NT2/D1 (cell line): Measurements from ENCODE around the gene FNDC3B.

Experiments used
- DNase-seq: peaks from one replicate; pipeline ENCODE4 v3.0.0-alpha.2; 2011; ENCODE audit warnings: low read depth, low spot score
- H3K27me3 ChIP-seq: 2 replicates; pipeline ENCODE4 v1.6.0; 2011; ENCODE audit warnings: mild to moderate bottlenecking; ENCODE audit not compliant: insufficient read length, insufficient read depth
- H3K36me3 ChIP-seq: 2 replicates; pipeline ENCODE4 v1.6.1; 2011; ENCODE audit warnings: mild to moderate bottlenecking, low read length, mixed read lengths; ENCODE audit not compliant: insufficient read depth, insufficient read length
- H3K4me1 ChIP-seq: 2 replicates; pipeline ENCODE4 v1.5.1; 2011; ENCODE audit not compliant: insufficient read depth, insufficient read length
- H3K4me3 ChIP-seq: 2 replicates; pipeline ENCODE4 v1.5.1; 2011; ENCODE audit warnings: low read depth; ENCODE audit not compliant: insufficient read length
- H3K9ac ChIP-seq: 2 replicates; pipeline ENCODE4 v1.6.0; 2011; ENCODE audit warnings: low read depth; ENCODE audit not compliant: insufficient read length
- H3K9me3 ChIP-seq: 2 replicates; pipeline ENCODE4 v1.5.1; 2011; ENCODE audit warnings: mild to moderate bottlenecking, low read length; ENCODE audit not compliant: insufficient read depth
- SUZ12 ChIP-seq: IDR thresholded peaks from 2 replicates; pipeline ENCODE4 v1.6.1; 2011; ENCODE audit not compliant: insufficient read length, insufficient read depth; ENCODE audit errors: extremely low read depth
- YY1 ChIP-seq: IDR thresholded peaks from 2 replicates; pipeline ENCODE4 v1.6.1; 2011; ENCODE audit not compliant: insufficient read length, insufficient read depth
- ZNF274 ChIP-seq: IDR thresholded peaks from 2 replicates; pipeline ENCODE4 v1.6.1; 2011; ENCODE audit warnings: mild to moderate bottlenecking, low read depth, low read length

FNDC3B gene

DNA sequence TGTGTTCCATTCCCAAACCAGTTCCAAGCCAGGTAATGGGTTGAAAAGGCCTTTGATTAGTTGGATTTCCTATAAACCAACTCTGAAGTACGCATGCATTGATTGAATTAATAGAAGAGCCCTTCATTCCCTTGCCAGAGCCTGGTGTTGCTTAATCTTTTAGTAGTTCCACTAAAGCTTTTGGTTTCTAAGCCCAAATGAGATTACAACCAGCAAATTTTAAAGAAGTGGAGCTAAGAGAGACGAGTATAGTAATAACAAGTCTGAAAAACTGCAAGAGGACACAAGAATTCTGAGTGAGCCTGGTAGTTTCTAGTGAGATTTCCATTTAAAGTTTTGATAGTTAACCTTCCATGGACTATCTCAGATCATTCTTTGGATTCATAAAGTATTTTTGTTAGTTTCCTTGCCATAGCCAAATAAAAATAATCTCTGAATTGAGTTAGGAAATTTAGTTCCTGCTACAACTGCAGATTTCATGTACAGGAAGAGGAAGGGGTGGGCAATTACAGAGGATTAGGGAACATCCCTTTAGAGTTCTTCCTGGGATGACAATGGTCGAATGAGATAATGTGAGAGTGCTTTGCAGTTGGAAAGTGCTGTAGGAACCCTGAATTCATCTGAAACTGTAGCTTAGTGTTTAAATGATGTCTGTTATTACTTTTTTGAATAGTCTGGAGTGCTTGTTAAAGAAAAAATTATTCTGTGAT, 136.8 kb downstream of the FNDC3B start:
- no peak for DNase-seq
- H3K9me3 ChIP-seq: no peaks in the 10 kb centered on the region
- TF ChIP-seq ZNF274 (no peak), SUZ12 (no peak), YY1 (no peak)
- peaks cover 9% of the 10 kb centered on the region for H3K36me3 ChIP-seq
- no peak overlapping the region for H3K9ac ChIP-seq
- H3K4me1 ChIP-seq: peaks cover 3% of the 10 kb centered on the region
- no peak overlapping the region for H3K4me3 ChIP-seq
- no peaks in the 10 kb centered on the region for H3K27me3 ChIP-seq

DNA sequence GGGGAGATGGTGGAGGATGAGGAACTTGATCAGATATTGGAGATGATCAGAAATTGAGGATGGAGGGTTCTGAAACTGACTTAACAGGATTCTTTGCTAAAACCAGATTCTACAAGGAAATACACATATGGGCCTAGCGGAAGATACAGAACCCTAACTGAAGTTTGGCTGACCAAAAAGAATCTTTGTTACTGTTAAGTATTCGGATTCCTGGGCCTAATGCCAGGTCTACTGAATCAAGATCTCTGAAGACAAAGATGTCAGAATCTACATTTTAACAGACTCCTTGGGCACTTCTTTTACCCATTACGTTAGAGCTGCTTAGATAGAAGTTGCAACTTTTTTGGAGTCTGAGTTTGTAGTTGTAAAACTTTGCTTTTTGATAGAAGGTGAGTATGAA, 137.7 kb downstream of the FNDC3B start:
- no peak for DNase-seq
- Histone ChIP-seq H3K4me3 (no peak overlapping the region), H3K4me1 (peaks cover 5% of the 10 kb centered on the region), H3K27me3 (no peaks in the 10 kb centered on the region), H3K36me3 (peaks cover 9% of the 10 kb centered on the region), H3K9ac (no peak overlapping the region), H3K9me3 (no peaks in the 10 kb centered on the region)
- TF ChIP-seq SUZ12 (no peak), ZNF274 (no peak), YY1 (no peak)

DNA sequence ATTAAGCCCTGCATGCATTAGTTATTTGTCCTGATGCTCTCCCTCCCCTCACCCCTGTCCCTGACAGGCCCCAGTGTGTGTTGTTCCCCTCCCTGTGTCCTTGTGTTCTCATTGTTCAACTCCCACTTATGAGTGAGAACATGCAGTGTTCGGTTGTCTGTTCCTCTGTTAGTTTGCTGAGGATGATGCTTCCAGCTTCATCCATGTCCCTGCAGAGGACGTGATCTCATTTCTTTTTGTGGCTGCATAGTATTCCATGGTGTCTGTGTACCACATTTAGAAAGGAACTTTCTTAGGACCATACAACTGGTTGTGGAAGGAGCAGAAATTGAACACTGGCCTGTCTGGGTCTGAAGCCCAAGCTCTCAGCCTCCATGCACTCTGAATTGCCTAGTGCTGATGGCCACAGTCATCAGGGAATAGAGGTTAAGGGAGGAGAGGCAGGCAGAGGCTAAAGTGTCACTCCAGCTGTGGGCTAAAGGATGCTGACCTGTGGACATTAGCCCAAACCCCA, 138.5 kb downstream of the FNDC3B start:
- peaks cover 9% of the 10 kb centered on the region for H3K36me3 ChIP-seq
- no peak overlapping the region for H3K9ac ChIP-seq
- H3K27me3 ChIP-seq: no peaks in the 10 kb centered on the region
- H3K4me3 ChIP-seq: no peak overlapping the region
- H3K4me1 ChIP-seq: peaks cover 8% of the 10 kb centered on the region
- DNase-seq: no peak
- TF ChIP-seq ZNF274: no peak
- TF ChIP-seq SUZ12: no peak
- no peak for TF ChIP-seq YY1
- no peaks in the 10 kb centered on the region for H3K9me3 ChIP-seq

DNA sequence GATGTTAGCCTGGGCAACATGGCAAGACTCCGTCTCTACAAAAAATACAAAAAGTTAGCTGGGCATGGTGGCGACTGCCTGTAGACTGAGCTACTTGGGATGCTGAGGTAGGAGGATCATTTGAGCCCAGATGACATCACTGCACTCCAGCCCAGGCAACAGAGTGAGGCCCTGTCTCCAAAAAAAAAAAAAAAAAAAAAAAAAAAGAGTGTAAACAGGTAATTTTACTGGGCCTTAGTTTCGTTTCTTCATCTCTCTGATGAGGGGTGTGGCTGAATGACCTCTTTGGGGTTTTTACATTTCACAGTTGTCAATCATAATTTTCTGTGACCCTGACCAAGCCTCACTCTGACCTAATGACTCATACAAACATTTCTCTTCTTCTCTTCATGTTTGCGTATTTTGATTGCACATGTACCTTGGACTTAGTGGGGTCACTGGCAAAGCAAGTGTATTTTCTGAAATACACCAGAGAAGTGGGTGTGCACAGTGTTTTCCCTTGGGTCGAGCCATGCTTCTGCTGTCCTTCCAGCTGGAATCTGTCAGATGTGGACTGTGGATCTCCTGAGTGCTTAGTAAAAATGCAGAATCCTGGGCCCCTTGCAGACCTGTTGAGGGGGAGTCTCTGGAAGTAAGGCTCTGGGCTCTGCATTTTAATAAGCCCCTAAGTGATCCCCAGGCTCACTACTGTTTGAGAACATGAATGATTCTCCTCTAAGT, 140.5 kb downstream of the FNDC3B start:
- Histone ChIP-seq H3K27me3 (no peaks in the 10 kb centered on the region), H3K36me3 (peaks cover 9% of the 10 kb centered on the region), H3K9ac (no peak overlapping the region), H3K4me1 (peaks cover 8% of the 10 kb centered on the region), H3K4me3 (no peak overlapping the region), H3K9me3 (no peaks in the 10 kb centered on the region)
- no peak for DNase-seq
- TF ChIP-seq ZNF274 (no peak), SUZ12 (no peak), YY1 (no peak)

DNA sequence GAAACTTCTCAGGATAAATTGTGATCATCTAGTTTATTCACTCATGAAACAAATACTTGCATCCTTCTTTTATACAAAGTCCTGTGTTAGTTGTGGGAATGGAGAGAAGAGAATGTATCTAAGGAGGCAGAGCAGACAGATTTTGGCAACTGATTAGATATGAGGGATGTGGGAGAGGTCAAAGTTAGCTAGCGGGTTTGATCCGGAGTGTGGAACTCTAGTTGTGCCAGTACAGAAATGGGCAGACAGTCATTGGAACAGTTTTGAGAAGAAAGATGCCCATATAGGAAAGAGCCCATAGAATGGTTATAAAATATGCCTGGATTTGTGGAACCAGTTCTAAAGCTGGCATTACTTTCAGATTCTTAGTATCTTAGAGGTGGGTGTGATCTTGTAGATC, 141.1 kb downstream of the FNDC3B start:
- DNase-seq: no peak
- Histone ChIP-seq H3K4me1 (peaks cover 8% of the 10 kb centered on the region), H3K4me3 (no peak overlapping the region), H3K9me3 (no peaks in the 10 kb centered on the region), H3K9ac (no peak overlapping the region), H3K36me3 (peaks cover 9% of the 10 kb centered on the region), H3K27me3 (no peaks in the 10 kb centered on the region)
- no peak for TF ChIP-seq SUZ12
- TF ChIP-seq ZNF274: no peak
- no peak for TF ChIP-seq YY1

DNA sequence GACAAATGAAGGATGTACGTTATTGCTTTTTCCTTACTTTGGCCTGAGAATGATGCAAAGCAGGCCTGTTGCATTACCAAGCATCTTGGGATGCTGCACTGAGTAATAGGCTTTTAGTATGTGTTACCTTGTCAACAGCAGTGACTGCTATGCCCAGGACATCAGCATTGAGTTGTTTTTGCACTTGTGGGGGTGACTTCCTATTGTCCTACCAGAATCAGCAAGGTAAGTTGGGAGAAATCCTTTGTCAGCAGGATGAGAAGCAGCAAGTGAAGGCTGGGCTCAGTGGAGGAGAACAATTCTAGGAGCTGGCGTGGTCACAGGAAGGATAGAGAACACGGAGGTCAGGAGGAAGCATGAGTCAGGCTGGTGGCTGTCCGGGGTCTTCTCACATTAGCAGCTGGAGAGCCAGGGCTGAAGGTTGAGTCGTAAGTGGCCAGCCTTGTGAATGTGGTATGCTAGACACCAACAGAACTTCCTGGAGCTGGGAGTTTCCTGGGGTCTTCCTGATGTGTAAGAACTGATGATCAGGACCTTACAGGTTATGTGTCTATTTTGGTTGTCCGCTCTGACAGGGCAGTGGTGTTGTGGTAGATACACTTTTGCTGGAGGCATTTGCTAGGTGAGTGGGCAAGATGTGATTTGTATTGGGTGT, 142.7 kb downstream of the FNDC3B start:
- Histone ChIP-seq H3K9ac (no peak overlapping the region), H3K4me3 (no peak overlapping the region), H3K9me3 (no peaks in the 10 kb centered on the region), H3K36me3 (peaks cover 9% of the 10 kb centered on the region), H3K4me1 (peaks cover 8% of the 10 kb centered on the region), H3K27me3 (no peaks in the 10 kb centered on the region)
- no peak for TF ChIP-seq SUZ12
- TF ChIP-seq YY1: no peak
- no peak for TF ChIP-seq ZNF274
- DNase-seq: no peak

DNA sequence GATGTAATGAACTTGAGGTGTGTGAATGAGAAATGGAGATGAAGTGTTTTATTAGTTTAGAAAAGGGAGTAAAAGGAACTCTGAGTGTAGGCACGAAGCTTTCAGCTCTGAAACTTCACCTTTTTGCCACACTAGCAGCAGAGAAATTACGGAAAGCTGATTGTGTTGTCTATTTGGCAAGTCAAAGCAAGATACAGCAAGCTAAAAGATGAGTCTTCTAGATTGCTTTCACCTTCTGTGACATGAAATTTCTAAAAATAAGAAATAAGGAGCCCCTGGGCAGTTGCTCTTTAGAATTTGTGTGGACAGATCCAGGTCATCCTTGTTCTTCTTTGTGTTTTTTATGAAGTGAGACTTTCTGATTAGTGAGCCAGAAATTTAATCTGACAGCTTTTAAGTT, 143.4 kb downstream of the FNDC3B start:
- peaks cover 8% of the 10 kb centered on the region for H3K4me1 ChIP-seq
- H3K9ac ChIP-seq: no peak overlapping the region
- no peaks in the 10 kb centered on the region for H3K27me3 ChIP-seq
- no peak for DNase-seq
- H3K4me3 ChIP-seq: no peak overlapping the region
- TF ChIP-seq SUZ12: no peak
- no peak for TF ChIP-seq YY1
- TF ChIP-seq ZNF274: no peak
- peaks cover 7% of the 10 kb centered on the region for H3K36me3 ChIP-seq
- no peaks in the 10 kb centered on the region for H3K9me3 ChIP-seq
